ENCODE results near the gene CA10.

CA10 gene

DNA sequence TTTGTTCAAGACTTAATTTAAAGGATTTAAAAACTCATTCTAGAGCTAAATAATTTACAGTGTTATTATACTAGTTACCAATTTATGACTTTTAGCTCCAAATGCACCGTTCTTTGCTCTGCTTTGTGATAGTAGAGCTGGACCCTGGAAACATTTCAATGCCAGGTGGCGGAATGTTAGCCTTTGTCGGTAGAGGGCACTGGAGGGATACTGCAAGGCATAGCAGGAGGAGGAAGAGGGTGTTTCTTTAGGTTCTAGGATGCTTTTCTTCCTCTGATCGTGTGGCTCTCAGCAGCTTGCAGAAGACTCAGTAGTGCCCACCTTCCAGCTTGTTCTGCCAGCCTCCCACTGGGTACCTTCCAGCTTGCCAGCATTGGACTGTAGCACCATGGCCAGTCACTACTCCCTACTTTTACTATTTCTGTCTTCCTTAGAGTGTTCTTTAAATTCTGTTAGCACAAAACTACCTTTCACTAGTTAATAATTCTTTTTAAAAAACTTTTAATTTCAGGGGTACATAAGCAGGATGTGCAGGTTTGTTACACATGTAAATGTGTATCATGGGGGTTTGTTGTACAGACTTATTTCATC is 572.9 kb downstream of the CA10 start:
- H2AFZ ChIP-seq (ENCODE audit: low read depth, low read length, severe bottlenecking) = no peak overlapping the region

DNA sequence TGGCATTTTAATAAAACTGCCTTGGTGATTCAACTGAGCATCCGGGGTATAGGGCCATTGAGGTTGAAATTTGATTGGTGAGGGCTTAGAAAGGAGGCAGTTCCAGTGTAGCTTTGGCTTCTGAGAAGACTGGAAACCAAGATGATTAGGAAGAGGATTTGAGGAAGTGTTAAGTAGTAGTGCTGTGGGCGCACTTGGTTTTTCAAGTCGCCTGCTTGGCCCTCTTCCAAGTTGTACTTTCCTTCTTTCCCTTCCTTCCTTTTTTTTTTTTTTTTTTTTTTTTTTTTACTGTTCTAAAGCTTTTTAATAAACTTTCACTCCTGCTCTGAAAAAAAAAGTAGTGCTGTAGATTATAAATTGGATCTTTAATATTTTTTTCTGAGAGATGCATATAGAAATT is 577.6 kb downstream of the CA10 start:
- H3K9ac ChIP-seq (ENCODE audit: low read length) = no peak overlapping the region
- no peaks in the 10 kb centered on the region for H3K9me2 ChIP-seq (replicated peaks; ENCODE audit: insufficient read depth, low read length)
- no peak for TF ChIP-seq EZH2phosphoT487 (conservative IDR thresholded peaks at IDR 0.05; ENCODE audit: low read length)
- TF ChIP-seq, protein P1, sequence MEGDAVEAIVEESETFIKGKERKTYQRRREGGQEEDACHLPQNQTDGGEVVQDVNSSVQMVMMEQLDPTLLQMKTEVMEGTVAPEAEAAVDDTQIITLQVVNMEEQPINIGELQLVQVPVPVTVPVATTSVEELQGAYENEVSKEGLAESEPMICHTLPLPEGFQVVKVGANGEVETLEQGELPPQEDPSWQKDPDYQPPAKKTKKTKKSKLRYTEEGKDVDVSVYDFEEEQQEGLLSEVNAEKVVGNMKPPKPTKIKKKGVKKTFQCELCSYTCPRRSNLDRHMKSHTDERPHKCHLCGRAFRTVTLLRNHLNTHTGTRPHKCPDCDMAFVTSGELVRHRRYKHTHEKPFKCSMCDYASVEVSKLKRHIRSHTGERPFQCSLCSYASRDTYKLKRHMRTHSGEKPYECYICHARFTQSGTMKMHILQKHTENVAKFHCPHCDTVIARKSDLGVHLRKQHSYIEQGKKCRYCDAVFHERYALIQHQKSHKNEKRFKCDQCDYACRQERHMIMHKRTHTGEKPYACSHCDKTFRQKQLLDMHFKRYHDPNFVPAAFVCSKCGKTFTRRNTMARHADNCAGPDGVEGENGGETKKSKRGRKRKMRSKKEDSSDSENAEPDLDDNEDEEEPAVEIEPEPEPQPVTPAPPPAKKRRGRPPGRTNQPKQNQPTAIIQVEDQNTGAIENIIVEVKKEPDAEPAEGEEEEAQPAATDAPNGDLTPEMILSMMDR (IDR thresholded peaks at IDR 0.05; ENCODE audit: insufficient read depth, low read length, poor library complexity, severe bottlenecking) = no peak
- no peaks in the 10 kb centered on the region for H3K36me3 ChIP-seq (ENCODE audit: low read length)
- H2AFZ ChIP-seq (ENCODE audit: low read depth, low read length, severe bottlenecking) = no peak overlapping the region
- no peaks in the 10 kb centered on the region for H3F3A ChIP-seq (ENCODE audit: insufficient read depth)
- H3K79me2 ChIP-seq (ENCODE audit: insufficient read depth, low read length) = no peaks in the 10 kb centered on the region
- H3K4me3 ChIP-seq (ENCODE audit: insufficient read depth, low read length, poor library complexity, severe bottlenecking) = no peak overlapping the region
- H4K20me1 ChIP-seq (ENCODE audit: low read depth, low read length) = no peaks in the 10 kb centered on the region
- H3K4me2 ChIP-seq (ENCODE audit: low read depth, low read length, poor library complexity, severe bottlenecking) = no peak overlapping the region
- H3K27ac ChIP-seq (ENCODE audit: low read depth, low read length) = no peak overlapping the region
- no peaks in the 10 kb centered on the region for H3K9me3 ChIP-seq (ENCODE audit: insufficient read depth, low read length)
- no peaks in the 10 kb centered on the region for H3K27me3 ChIP-seq (ENCODE audit: low read length)

More for the DNA sequence above, 572.9 kb downstream of the CA10 start:
- no peaks in the 10 kb centered on the region for H3K79me2 ChIP-seq (ENCODE audit: insufficient read depth, low read length)
- H3K27ac ChIP-seq (ENCODE audit: low read depth, low read length) = no peak overlapping the region
- H3K27me3 ChIP-seq (ENCODE audit: low read length) = no peaks in the 10 kb centered on the region
- H3K4me2 ChIP-seq (ENCODE audit: low read depth, low read length, poor library complexity, severe bottlenecking) = no peak overlapping the region
- no peaks in the 10 kb centered on the region for H4K20me1 ChIP-seq (ENCODE audit: low read depth, low read length)
- no peaks in the 10 kb centered on the region for H3K36me3 ChIP-seq (ENCODE audit: low read length)
- H3K9me3 ChIP-seq (ENCODE audit: insufficient read depth, low read length) = no peaks in the 10 kb centered on the region
- H3F3A ChIP-seq (ENCODE audit: insufficient read depth) = no peaks in the 10 kb centered on the region
- no peaks in the 10 kb centered on the region; the same call in 1 of the 2 replicates for H3K9me2 ChIP-seq (replicated peaks; ENCODE audit: insufficient read depth, low read length)
- TF ChIP-seq, protein P1 (IDR thresholded peaks at IDR 0.05; ENCODE audit: insufficient read depth, low read length, poor library complexity, severe bottlenecking) = peak; percentile 24
- TF ChIP-seq EZH2phosphoT487 (conservative IDR thresholded peaks at IDR 0.05; ENCODE audit: low read length) = no peak
- no peak overlapping the region for H3K9ac ChIP-seq (ENCODE audit: low read length)
- no peak overlapping the region for H3K4me3 ChIP-seq (ENCODE audit: insufficient read depth, low read length, poor library complexity, severe bottlenecking)

Data from SU-DHL-6 (cell line).